Tibial nerve (tissue), 4 donors: Measurements from ENCODE around the gene WNT16.

Experiments
- CTCF ChIP-seq, 5 experiments: fragments of 200-600 bp in 3 of 5; fragments of 450-650 bp in 2 of 5; sonication (generic) in 3 of 5; IDR thresholded peaks; one replicate each; pipeline ENCODE4 v1.5.1; 2016 to 2019; ENCODE audit warnings: antibody characterized with exemption in 5 of 5, mild to moderate bottlenecking in 3 of 5, moderate library complexity in 2 of 5
- EP300 ChIP-seq, 2 donors: sonication (generic); formaldehyde crosslinking; IDR thresholded peaks; one replicate each; pipeline ENCODE4 v1.6.1; 2017; ENCODE audit warnings: antibody characterized with exemption in 2 of 2, mild to moderate bottlenecking in 1 of 2
- POLR2A ChIP-seq, 2 donors: fragments of 450-650 bp; IDR thresholded peaks; one replicate each; pipeline ENCODE4 v1.6.1; 2017; ENCODE audit warnings: antibody characterized with exemption in 2 of 2, mild to moderate bottlenecking in 2 of 2, moderate library complexity in 2 of 2

GRCh38 chr7:121301446-121302213 is 27.2 kb upstream of the WNT16 start:
- no peak for TF ChIP-seq CTCF (IDR thresholded peaks at IDR 0.05)
- no peak for TF ChIP-seq POLR2A (IDR thresholded peaks at IDR 0.05)
- TF ChIP-seq EP300 (IDR thresholded peaks at IDR 0.05): no peak
